Measurements from ENCODE around the gene PVR. TPM values are rescaled to one million over a fixed set of nuclear protein-coding genes. Genes with fewer than 3 reads are reported as not detected.

The PVR gene
- total RNA-seq, 3 donors from 2014 or later, result 23.8 to 39.8 (median 26.7) TPM

- intact Hi-C loops (cut with DNase I, micrococcal nuclease), result no loop called here
- TF ChIP-seq, protein P1, sequence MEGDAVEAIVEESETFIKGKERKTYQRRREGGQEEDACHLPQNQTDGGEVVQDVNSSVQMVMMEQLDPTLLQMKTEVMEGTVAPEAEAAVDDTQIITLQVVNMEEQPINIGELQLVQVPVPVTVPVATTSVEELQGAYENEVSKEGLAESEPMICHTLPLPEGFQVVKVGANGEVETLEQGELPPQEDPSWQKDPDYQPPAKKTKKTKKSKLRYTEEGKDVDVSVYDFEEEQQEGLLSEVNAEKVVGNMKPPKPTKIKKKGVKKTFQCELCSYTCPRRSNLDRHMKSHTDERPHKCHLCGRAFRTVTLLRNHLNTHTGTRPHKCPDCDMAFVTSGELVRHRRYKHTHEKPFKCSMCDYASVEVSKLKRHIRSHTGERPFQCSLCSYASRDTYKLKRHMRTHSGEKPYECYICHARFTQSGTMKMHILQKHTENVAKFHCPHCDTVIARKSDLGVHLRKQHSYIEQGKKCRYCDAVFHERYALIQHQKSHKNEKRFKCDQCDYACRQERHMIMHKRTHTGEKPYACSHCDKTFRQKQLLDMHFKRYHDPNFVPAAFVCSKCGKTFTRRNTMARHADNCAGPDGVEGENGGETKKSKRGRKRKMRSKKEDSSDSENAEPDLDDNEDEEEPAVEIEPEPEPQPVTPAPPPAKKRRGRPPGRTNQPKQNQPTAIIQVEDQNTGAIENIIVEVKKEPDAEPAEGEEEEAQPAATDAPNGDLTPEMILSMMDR (IDR thresholded peaks at IDR 0.05), result no peak
- Histone ChIP-seq H3K4me3 (no peak overlapping the region), H3K4me1 (ENCODE audit: low read depth) (peaks cover 20% of the 10 kb centered on the region), H3K9me3 (no peaks in the 10 kb centered on the region), H3K36me3 (ENCODE audit: low read depth) (no peaks in the 10 kb centered on the region)
- ATAC-seq (no peak), DNase-seq (no peak)
These were observed 42.2 kb downstream of the PVR start for GRCh38 chr19:44685877-44686276.

DNA sequence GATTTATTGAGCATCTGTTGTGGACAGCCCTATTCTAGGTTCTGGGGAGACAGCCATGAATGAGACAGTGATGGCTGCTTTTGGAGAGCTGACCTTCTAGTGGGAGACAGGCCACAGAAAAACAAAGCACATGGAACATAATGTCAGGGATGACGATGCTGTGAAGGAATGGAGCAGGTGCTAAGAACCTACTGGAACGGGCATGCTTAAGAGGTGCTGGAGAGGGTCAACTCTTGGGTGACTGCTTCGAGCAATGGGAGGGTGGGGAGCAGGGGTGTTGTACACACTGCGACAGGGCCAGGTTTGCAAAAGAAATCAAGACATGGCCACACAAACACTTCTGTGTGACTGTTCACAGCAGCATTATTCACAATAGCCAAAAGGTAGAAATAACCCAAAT lies 43.2 kb downstream of the PVR start:
- H3K4me1 ChIP-seq (ENCODE audit: low read depth), result peaks cover 12% of the 10 kb centered on the region
- ATAC-seq, result no peak
- intact Hi-C loops (cut with DNase I, micrococcal nuclease), result no loop called here

GRCh38 chr19:44687888-44688287 lies 44.2 kb downstream of the PVR start:
- H3K4me3 ChIP-seq, result no peak overlapping the region
- TF ChIP-seq, protein P1 (IDR thresholded peaks at IDR 0.05), result no peak
- DNase-seq (no peak), ATAC-seq (no peak)
- intact Hi-C loops (cut with DNase I, micrococcal nuclease), result no loop called here
- peaks cover 20% of the 10 kb centered on the region for H3K4me1 ChIP-seq (ENCODE audit: low read depth)
- H3K36me3 ChIP-seq (ENCODE audit: low read depth), result no peaks in the 10 kb centered on the region
- no peaks in the 10 kb centered on the region for H3K9me3 ChIP-seq

More for the DNA sequence above, 43.2 kb downstream of the PVR start:
- TF ChIP-seq, protein P1 (IDR thresholded peaks at IDR 0.05), result no peak
- H3K36me3 ChIP-seq (ENCODE audit: low read depth), result no peaks in the 10 kb centered on the region
- DNase-seq, result no peak
- H3K4me3 ChIP-seq, result no peak overlapping the region
- H3K9me3 ChIP-seq, result no peaks in the 10 kb centered on the region

- no peak overlapping the region for H3K4me3 ChIP-seq
- TF ChIP-seq, protein P1 (IDR thresholded peaks at IDR 0.05), result peak; percentile 72
- DNase-seq, result peak; percentile 80 to 95 (median 89)
- no peaks in the 10 kb centered on the region for H3K9me3 ChIP-seq
- ATAC-seq, result peak; percentile 72
- H3K36me3 ChIP-seq (ENCODE audit: low read depth), result no peaks in the 10 kb centered on the region
- peaks cover 31% of the 10 kb centered on the region for H3K4me1 ChIP-seq (ENCODE audit: low read depth)
- intact Hi-C loops (cut with DNase I, micrococcal nuclease), result no loop called here
These were observed 45.8 kb downstream of the PVR start for GRCh38 chr19:44689290-44690130.

DNA sequence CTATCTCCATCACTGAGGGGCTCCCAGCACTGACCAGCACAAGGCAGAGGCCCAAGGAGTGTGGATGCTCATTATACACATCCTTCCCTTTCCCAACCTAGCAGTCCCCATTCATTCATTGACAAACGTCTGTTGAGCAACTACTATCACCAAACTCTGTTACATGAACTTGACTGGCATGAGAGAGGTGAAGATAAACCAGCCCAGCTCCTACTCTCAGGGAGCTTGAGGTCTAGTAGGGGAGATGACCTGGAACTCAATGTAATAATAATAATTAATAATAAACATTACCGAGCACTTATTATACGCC lies 46.4 kb downstream of the PVR start:
- TF ChIP-seq, protein P1 (IDR thresholded peaks at IDR 0.05), result no peak
- intact Hi-C loops (cut with DNase I, micrococcal nuclease), result no loop called here
- peaks cover 31% of the 10 kb centered on the region for H3K4me1 ChIP-seq (ENCODE audit: low read depth)

More for the DNA sequence above, 46.4 kb downstream of the PVR start:
- H3K36me3 ChIP-seq (ENCODE audit: low read depth), result no peaks in the 10 kb centered on the region
- DNase-seq (no peak), ATAC-seq (no peak)
- no peak overlapping the region for H3K4me3 ChIP-seq
- H3K9me3 ChIP-seq, result no peaks in the 10 kb centered on the region
